Jurkat, Clone E6-1 (cell line): ENCODE results near the gene UCMA. TPM values are rescaled to one million over a fixed set of nuclear protein-coding genes. Genes with fewer than 3 reads are reported as not detected.
"Not testable (repeated sequence)": the region's sequence is repeated elsewhere in the genome, so short reads cannot be mapped to it uniquely, and the experiment has no call there.

Source experiments
- DNase-seq: peaks from one replicate; pipeline ENCODE4 v3.0.0-alpha.2; 2011; ENCODE audit warnings: low read depth, low spot score
- H3K4me3 ChIP-seq: 2 replicates; pipeline ENCODE4 v1.5.1; 2011; ENCODE audit warnings: mild to moderate bottlenecking, low read length, control low read depth, moderate library complexity
- polyA plus RNA-seq: library from polyadenylated mRNA; unstranded; fragments of >200 nt; gene quantifications from one replicate; pipeline ENCODE4 v1.2.1, GENCODE V29; 2012; ENCODE audit warnings: missing spikeins; ENCODE audit not compliant: insufficient read length, insufficient read depth

Gene UCMA
- polyA plus RNA-seq: not detected

GRCh38 chr10:13234172-13234571 lies at the start of gene UCMA:
TSS of gene UCMA (minus strand) at chr10:13234374. CDS start at chr10:13234258, 116 bp downstream.
- no peak for DNase-seq
- no peak within 1 kb of the TSS for H3K4me3 ChIP-seq

- not testable (repeated sequence) for DNase-seq, H3K4me3 ChIP-seq
Measured at GRCh38 chr10:13282348-13282747, 48.2 kb upstream of the UCMA start.

- DNase-seq: no peak
- H3K4me3 ChIP-seq: no peak overlapping the region
Measured at GRCh38 chr10:13276749-13277365, 42.7 kb upstream of the UCMA start.

GRCh38 chr10:13276146-13276545 lies 42.0 kb upstream of the UCMA start:
- DNase-seq, H3K4me3 ChIP-seq: not testable (repeated sequence)

- no peak overlapping the region for H3K4me3 ChIP-seq
- DNase-seq: no peak
Measured at GRCh38 chr10:13272164-13272571, 38.0 kb upstream of the UCMA start.

- no peak overlapping the region for H3K4me3 ChIP-seq
- no peak for DNase-seq
Measured at GRCh38 chr10:13271552-13272163, 37.5 kb upstream of the UCMA start.

GRCh38 chr10:13270877-13271551 lies 36.8 kb upstream of the UCMA start:
- DNase-seq: no peak

GRCh38 chr10:13268841-13269240 lies 34.7 kb upstream of the UCMA start:
- H3K4me3 ChIP-seq: no peak overlapping the region
- no peak for DNase-seq

More at GRCh38 chr10:13270877-13271551, 36.8 kb upstream of the UCMA start:
- no peak overlapping the region for H3K4me3 ChIP-seq

- H3K4me3 ChIP-seq: no peak overlapping the region
Measured at GRCh38 chr10:13268310-13268709, 34.1 kb upstream of the UCMA start.

GRCh38 chr10:13263591-13263990 lies 29.4 kb upstream of the UCMA start:
- DNase-seq: no peak
- no peak overlapping the region for H3K4me3 ChIP-seq

More at GRCh38 chr10:13268310-13268709, 34.1 kb upstream of the UCMA start:
- DNase-seq: no peak

- DNase-seq: no peak
Measured at GRCh38 chr10:13262433-13262832, 28.3 kb upstream of the UCMA start.

GRCh38 chr10:13257621-13258140 lies 23.5 kb upstream of the UCMA start:
- DNase-seq: peak; percentile 56
- no peak overlapping the region for H3K4me3 ChIP-seq

More at GRCh38 chr10:13262433-13262832, 28.3 kb upstream of the UCMA start:
- no peak overlapping the region for H3K4me3 ChIP-seq

GRCh38 chr10:13256627-13257026 lies 22.5 kb upstream of the UCMA start:
- no peak for DNase-seq
- no peak overlapping the region for H3K4me3 ChIP-seq

GRCh38 chr10:13253726-13254125 lies 19.6 kb upstream of the UCMA start:
- no peak for DNase-seq
- H3K4me3 ChIP-seq: no peak overlapping the region

GRCh38 chr10:13247784-13248183 lies 13.6 kb upstream of the UCMA start:
- no peak overlapping the region for H3K4me3 ChIP-seq
- DNase-seq: no peak

- H3K4me3 ChIP-seq: no peak overlapping the region
- DNase-seq: no peak
Measured at GRCh38 chr10:13247246-13247645, 13.1 kb upstream of the UCMA start.

GRCh38 chr10:13242260-13242659 lies 8.1 kb upstream of the UCMA start:
- DNase-seq: not testable (repeated sequence)

GRCh38 chr10:13241613-13242012 lies 7.4 kb upstream of the UCMA start:
- DNase-seq: no peak
- H3K4me3 ChIP-seq: no peak overlapping the region

More at GRCh38 chr10:13242260-13242659, 8.1 kb upstream of the UCMA start:
- not testable (repeated sequence) for H3K4me3 ChIP-seq

GRCh38 chr10:13239923-13240322 lies 5.7 kb upstream of the UCMA start:
- no peak for DNase-seq
- no peak overlapping the region for H3K4me3 ChIP-seq
